Prostate gland (tissue), 2 donors: ENCODE data around the gene PER1.
A peak's percentile ranks its signal among the peaks of the same experiment; 100 is the strongest.

Source experiments
- POLR2A ChIP-seq: fragments of 450-650 bp; IDR thresholded peaks from one replicate; pipeline ENCODE4 v1.6.1; 2016; ENCODE audit warnings: antibody characterized with exemption, mild to moderate bottlenecking
- TF ChIP-seq, protein P1 (sequence below), 4 experiments: fragments of 200-600 bp in 2 of 4; fragments of 450-650 bp in 2 of 4; sonication (generic) in 2 of 4; IDR thresholded peaks; 1 replicate in 3 of 4; 2 replicates in 1 of 4; pipeline ENCODE4 v1.5.1; 2016 to 2019; ENCODE audit warnings: antibody characterized with exemption in 4 of 4, mild to moderate bottlenecking in 2 of 4, moderate library complexity in 2 of 4

DNA sequence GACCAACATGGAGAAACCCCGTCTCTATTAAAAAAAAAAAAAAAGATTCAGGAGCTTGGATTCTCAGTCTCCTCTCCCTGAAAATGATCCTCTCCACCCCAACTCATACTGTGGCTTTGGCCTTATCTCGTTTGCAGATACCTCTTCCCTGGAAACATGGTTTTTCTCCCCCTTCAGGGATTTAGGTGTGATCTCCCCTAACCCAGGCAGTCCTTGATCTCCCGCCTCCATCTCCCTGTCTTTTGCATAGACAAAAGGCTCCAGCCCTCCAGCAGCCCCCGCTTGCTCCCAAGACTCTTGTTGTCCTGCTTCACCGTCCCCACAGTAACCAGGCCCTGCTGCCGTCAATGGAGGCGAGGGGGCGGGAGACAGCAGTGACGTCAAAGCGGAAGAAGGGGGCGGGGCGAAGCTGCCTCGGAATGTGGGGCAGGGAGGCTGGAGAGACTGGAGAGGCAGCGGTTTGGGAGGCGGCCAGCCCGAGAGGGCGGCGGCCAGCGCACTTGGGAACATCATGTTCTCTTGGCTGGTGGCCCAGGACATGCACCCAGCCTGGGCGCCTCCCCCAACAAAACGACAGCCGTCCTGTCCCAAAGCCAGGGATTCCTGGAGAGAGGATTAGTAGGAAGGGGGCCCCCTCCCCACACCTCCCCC lies 1.9 kb upstream of the PER1 start:
- peak; percentile 78 for TF ChIP-seq POLR2A
- TF ChIP-seq, protein P1, sequence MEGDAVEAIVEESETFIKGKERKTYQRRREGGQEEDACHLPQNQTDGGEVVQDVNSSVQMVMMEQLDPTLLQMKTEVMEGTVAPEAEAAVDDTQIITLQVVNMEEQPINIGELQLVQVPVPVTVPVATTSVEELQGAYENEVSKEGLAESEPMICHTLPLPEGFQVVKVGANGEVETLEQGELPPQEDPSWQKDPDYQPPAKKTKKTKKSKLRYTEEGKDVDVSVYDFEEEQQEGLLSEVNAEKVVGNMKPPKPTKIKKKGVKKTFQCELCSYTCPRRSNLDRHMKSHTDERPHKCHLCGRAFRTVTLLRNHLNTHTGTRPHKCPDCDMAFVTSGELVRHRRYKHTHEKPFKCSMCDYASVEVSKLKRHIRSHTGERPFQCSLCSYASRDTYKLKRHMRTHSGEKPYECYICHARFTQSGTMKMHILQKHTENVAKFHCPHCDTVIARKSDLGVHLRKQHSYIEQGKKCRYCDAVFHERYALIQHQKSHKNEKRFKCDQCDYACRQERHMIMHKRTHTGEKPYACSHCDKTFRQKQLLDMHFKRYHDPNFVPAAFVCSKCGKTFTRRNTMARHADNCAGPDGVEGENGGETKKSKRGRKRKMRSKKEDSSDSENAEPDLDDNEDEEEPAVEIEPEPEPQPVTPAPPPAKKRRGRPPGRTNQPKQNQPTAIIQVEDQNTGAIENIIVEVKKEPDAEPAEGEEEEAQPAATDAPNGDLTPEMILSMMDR (IDR thresholded peaks at IDR 0.05) = peak in 2 of 4 experiments; percentile 8 to 13
